ENCODE results near the gene CHMP1A. TPM values are rescaled to one million over a fixed set of nuclear protein-coding genes. Genes with fewer than 3 reads are reported as not detected.

The CHMP1A gene
- polyA plus RNA-seq, 3 donors from 2014 or later = 102 to 111 (median 103) TPM

DNA sequence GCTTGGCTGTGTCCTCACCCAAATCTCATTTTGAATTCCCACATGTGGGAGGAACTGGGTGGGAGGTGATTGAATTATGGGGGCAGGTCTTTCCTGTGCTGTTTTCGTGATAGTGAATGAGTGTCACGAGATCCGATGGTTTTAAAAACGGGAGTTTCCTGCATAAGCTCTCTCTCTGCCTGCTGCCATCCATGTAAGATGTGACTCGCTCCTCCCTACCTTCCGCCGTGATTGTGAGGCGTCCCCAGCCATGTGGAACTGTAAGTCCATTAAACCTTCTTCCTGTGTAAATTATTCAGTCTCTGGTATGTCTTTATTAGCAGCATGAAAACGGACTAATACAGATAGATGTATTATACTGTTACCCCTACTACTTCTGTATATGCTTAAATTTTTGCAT is 3.7 kb upstream of the CHMP1A start:
- Mint-ChIP-seq H3K27me3 (ENCODE audit: low read depth in 3 of 3) (peaks cover 2 to 7% (median 6%) of the 10 kb centered on the region in 3 donors), H3K4me3 (no peak overlapping the region), H3K4me1 (peaks cover 14 to 17% of the 10 kb centered on the region in 2 donors), H3K36me3 (peaks cover 3 to 17% (median 13%) of the 10 kb centered on the region in 3 donors), H3K27ac (peak overlapping the region in 1 of 6 donors; percentile 53), H3K9me3 (no peaks in the 10 kb centered on the region)
- DNase-seq = no peak

- peaks cover 3 to 17% (median 13%) of the 10 kb centered on the region in 3 donors for H3K36me3 Mint-ChIP-seq
- no peaks in the 10 kb centered on the region for H3K9me3 Mint-ChIP-seq
- H3K4me3 Mint-ChIP-seq = peak overlapping the region in 2 of 5 donors; percentile 14 to 19
- peaks cover 25 to 28% of the 10 kb centered on the region in 2 donors for H3K4me1 Mint-ChIP-seq
- DNase-seq = no peak
- no peak overlapping the region for H3K27ac Mint-ChIP-seq
- H3K27me3 Mint-ChIP-seq (ENCODE audit: low read depth in 3 of 3) = peaks cover 2 to 14% (median 11%) of the 10 kb centered on the region in 3 donors
These were observed 2.6 kb upstream of the CHMP1A start for GRCh38 chr16:89660146-89660545.

DNA sequence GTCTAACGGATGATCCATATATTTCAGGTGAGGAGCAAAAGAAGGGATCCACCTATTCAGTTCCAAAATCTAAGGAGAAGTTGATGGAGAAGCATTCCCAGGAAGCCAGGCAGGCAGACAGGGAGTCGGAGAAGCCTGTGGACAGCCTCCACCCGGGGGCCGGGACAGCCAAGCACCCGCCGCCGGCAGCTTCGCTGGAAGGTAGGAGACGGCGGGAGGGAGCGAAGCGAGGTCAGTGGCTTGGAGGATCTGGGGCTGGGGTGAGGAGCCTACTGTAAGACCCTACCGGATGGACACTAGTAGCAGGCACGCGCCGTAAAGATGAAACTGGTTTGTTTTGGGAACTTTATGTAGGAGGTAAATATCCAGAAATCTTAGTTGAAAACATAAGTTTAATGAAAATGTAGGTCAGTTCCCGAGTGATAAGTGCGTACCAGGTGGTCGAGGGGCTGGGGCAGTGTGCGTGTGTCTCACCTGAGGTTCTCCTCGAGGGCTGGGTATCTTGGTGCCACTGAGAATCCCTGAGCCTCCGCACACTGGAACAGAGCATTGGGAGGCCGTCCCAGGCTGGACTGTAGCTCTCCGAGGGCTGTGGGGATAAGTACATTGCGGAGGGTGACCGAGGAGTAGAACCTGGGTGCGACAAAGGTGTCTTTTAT is 842 bp upstream of the CHMP1A start:
- peak overlapping the region; percentile 83 to 89 (median 86) for H3K4me3 Mint-ChIP-seq
- no peak for DNase-seq
- H3K9me3 Mint-ChIP-seq = no peaks in the 10 kb centered on the region
- H3K4me1 Mint-ChIP-seq = peaks cover 31 to 40% of the 10 kb centered on the region in 2 donors
- peak overlapping the region; percentile 78 to 91 (median 86) for H3K27ac Mint-ChIP-seq
- H3K36me3 Mint-ChIP-seq = peaks cover 3 to 10% (median 9%) of the 10 kb centered on the region in 3 donors
- H3K27me3 Mint-ChIP-seq (ENCODE audit: low read depth in 3 of 3) = peaks cover 2 to 14% (median 11%) of the 10 kb centered on the region in 3 donors

DNA sequence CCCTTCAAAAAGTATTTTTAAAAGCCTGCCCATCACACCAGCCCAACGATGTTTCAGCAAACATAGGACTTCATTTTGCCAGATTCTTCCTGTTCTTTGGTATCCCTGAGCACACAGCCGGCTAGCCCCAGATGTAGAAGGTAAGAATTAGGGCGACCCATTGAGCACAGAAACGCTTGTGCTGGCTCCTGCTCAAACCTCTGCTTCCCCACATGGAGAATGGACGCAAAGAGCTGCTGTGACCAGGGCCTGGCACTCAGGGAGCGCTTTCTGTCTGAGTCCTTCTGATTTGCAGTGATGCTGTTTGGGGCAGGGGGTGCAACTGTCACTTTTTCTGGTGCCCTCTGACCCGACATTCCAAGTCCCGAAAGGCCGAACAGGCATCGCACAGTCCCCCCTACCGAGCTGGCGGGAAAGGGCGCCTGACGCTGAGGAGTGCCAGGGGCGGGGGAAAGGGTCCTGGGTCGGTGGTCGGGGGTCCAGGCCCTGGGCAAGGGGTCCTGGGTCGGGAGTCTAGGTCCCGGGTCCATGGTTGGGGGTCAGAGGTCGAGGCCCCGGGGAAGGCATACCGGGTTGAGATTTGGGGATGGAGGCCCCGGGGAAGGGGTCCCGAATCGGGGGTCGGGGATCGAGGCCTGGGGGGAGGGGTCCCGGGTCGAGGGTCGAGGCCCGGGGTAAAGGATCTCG is 930 bp downstream of the CHMP1A start:
- Mint-ChIP-seq H3K36me3 (peaks cover 3 to 9% (median 7%) of the 10 kb centered on the region in 3 donors), H3K27me3 (ENCODE audit: low read depth in 3 of 3) (peaks cover 2 to 14% (median 14%) of the 10 kb centered on the region in 3 donors), H3K27ac (peak overlapping the region; percentile 68 to 82 (median 76)), H3K4me1 (peaks cover 32 to 40% of the 10 kb centered on the region in 2 donors), H3K9me3 (no peaks in the 10 kb centered on the region), H3K4me3 (peak overlapping the region; percentile 61 to 86 (median 81))
- DNase-seq = no peak

- no peaks in the 10 kb centered on the region for H3K9me3 Mint-ChIP-seq
- H3K27ac Mint-ChIP-seq = peak overlapping the region in 5 of 6 donors; percentile 75 to 90 (median 82)
- peaks cover 35 to 40% of the 10 kb centered on the region in 2 donors for H3K4me1 Mint-ChIP-seq
- peaks cover 2 to 14% (median 14%) of the 10 kb centered on the region in 3 donors for H3K27me3 Mint-ChIP-seq (ENCODE audit: low read depth in 3 of 3)
- H3K36me3 Mint-ChIP-seq = peaks cover 0 to 2% (median 0%) of the 10 kb centered on the region in 3 donors
- H3K4me3 Mint-ChIP-seq = peak overlapping the region; percentile 42 to 81 (median 78)
- DNase-seq = no peak
These were observed 2.4 kb downstream of the CHMP1A start for GRCh38 chr16:89655062-89655643.

GRCh38 chr16:89653656-89654295 is 3.7 kb downstream of the CHMP1A start:
- peaks cover 0 to 5% (median 5%) of the 10 kb centered on the region in 3 donors for H3K36me3 Mint-ChIP-seq
- H3K4me3 Mint-ChIP-seq = peak overlapping the region in 2 of 5 donors; percentile 1 to 13
- H3K27ac Mint-ChIP-seq = peak overlapping the region in 1 of 6 donors; percentile 60
- H3K27me3 Mint-ChIP-seq (ENCODE audit: low read depth in 3 of 3) = peaks cover 4 to 16% (median 13%) of the 10 kb centered on the region in 3 donors
- no peak for DNase-seq
- H3K4me1 Mint-ChIP-seq = peaks cover 33 to 38% of the 10 kb centered on the region in 2 donors
- no peaks in the 10 kb centered on the region for H3K9me3 Mint-ChIP-seq

- Mint-ChIP-seq H3K4me3 (no peak overlapping the region), H3K9me3 (no peaks in the 10 kb centered on the region), H3K36me3 (peaks cover 0 to 8% (median 6%) of the 10 kb centered on the region in 3 donors), H3K4me1 (peaks cover 24 to 27% of the 10 kb centered on the region in 2 donors), H3K27ac (peak overlapping the region in 1 of 6 donors; percentile 4), H3K27me3 (ENCODE audit: low read depth in 3 of 3) (peaks cover 2 to 13% (median 10%) of the 10 kb centered on the region in 3 donors)
- no peak for DNase-seq
These were observed 5.9 kb downstream of the CHMP1A start for GRCh38 chr16:89651584-89651983.

GRCh38 chr16:89646906-89647305 is 10.6 kb downstream of the CHMP1A start:
- H3K27me3 Mint-ChIP-seq (ENCODE audit: low read depth in 3 of 3) = peaks cover 0 to 4% (median 2%) of the 10 kb centered on the region in 3 donors
- no peaks in the 10 kb centered on the region for H3K9me3 Mint-ChIP-seq
- no peak overlapping the region for H3K4me3 Mint-ChIP-seq
- peaks cover 0 to 3% of the 10 kb centered on the region in 2 donors for H3K4me1 Mint-ChIP-seq
- DNase-seq = no peak
- H3K36me3 Mint-ChIP-seq = peaks cover 0 to 8% (median 6%) of the 10 kb centered on the region in 3 donors
- no peak overlapping the region for H3K27ac Mint-ChIP-seq

GRCh38 chr16:89646270-89646669 is 11.2 kb downstream of the CHMP1A start:
- no peak overlapping the region for H3K4me3 Mint-ChIP-seq
- DNase-seq = no peak
- no peak overlapping the region for H3K27ac Mint-ChIP-seq
- H3K36me3 Mint-ChIP-seq = peaks cover 0 to 8% (median 6%) of the 10 kb centered on the region in 3 donors
- no peaks in the 10 kb centered on the region for H3K9me3 Mint-ChIP-seq
- peaks cover 0 to 4% (median 2%) of the 10 kb centered on the region in 3 donors for H3K27me3 Mint-ChIP-seq (ENCODE audit: low read depth in 3 of 3)
- H3K4me1 Mint-ChIP-seq = peaks cover 0 to under 1% of the 10 kb centered on the region in 2 donors

GRCh38 chr16:89645122-89645521 is 12.4 kb downstream of the CHMP1A start:
- Mint-ChIP-seq H3K4me3 (no peak overlapping the region), H3K4me1 (peaks cover 7 to 9% of the 10 kb centered on the region in 2 donors), H3K9me3 (no peaks in the 10 kb centered on the region), H3K36me3 (peaks cover 0 to 8% (median 6%) of the 10 kb centered on the region in 3 donors), H3K27ac (no peak overlapping the region), H3K27me3 (ENCODE audit: low read depth in 3 of 3) (peaks cover 2 to 7% (median 3%) of the 10 kb centered on the region in 3 donors)
- DNase-seq = no peak

GRCh38 chr16:89643769-89644300 is 13.7 kb downstream of the CHMP1A start:
- H3K27ac Mint-ChIP-seq = peak overlapping the region in 2 of 6 donors; percentile 35 to 61
- H3K4me1 Mint-ChIP-seq = peaks cover 7 to 9% of the 10 kb centered on the region in 2 donors
- peaks cover 0 to 5% (median 3%) of the 10 kb centered on the region in 3 donors for H3K27me3 Mint-ChIP-seq (ENCODE audit: low read depth in 3 of 3)
- no peaks in the 10 kb centered on the region for H3K9me3 Mint-ChIP-seq
- no peak for DNase-seq
- no peak overlapping the region for H3K4me3 Mint-ChIP-seq
- peaks cover 0 to 4% (median 2%) of the 10 kb centered on the region in 3 donors for H3K36me3 Mint-ChIP-seq

- DNase-seq = no peak
- Mint-ChIP-seq H3K27me3 (ENCODE audit: low read depth in 3 of 3) (peaks cover 0 to 5% (median 3%) of the 10 kb centered on the region in 3 donors), H3K4me3 (no peak overlapping the region), H3K36me3 (no peaks in the 10 kb centered on the region), H3K27ac (no peak overlapping the region), H3K9me3 (no peaks in the 10 kb centered on the region), H3K4me1 (peaks cover 7 to 9% of the 10 kb centered on the region in 2 donors)
These were observed 14.9 kb downstream of the CHMP1A start for GRCh38 chr16:89642574-89642973.

All from immature natural killer cell (primary cell).